GM23338 (cell line): ENCODE data around the gene IFNG-AS1. TPM values are rescaled to one million over a fixed set of nuclear protein-coding genes. Genes with fewer than 3 reads are reported as not detected.

Source experiments
- ATAC-seq: fragments of 200-7000 bp; cut with Tn5 transposase; 3 replicates; pipeline ENCODE4 v1.9.1; 2020
- DNase-seq: peaks from one replicate; pipeline ENCODE4 v3.0.0-alpha.2; 2015; ENCODE audit warnings: low spot score
- H2AFZ ChIP-seq: fragments of 200-600 bp; sonication (generic); 2 replicates; pipeline ENCODE4 v1.8.0; 2016; ENCODE audit warnings: antibody characterized with exemption, mild to moderate bottlenecking, moderate library complexity
- H3F3A ChIP-seq: fragments of 200-600 bp; sonication (generic); replicated peaks from 2 replicates; pipeline ENCODE4 v1.8.0; 2017; ENCODE audit warnings: antibody characterized with exemption, mixed run types, low read depth
- H3K27ac ChIP-seq: fragments of 200-600 bp; sonication (generic); 2 replicates; pipeline ENCODE4 v1.6.1; 2016; ENCODE audit warnings: low read depth
- H3K27me3 ChIP-seq: fragments of 200-600 bp; sonication (generic); 2 replicates; pipeline ENCODE4 v1.8.0; 2016; ENCODE audit warnings: mild to moderate bottlenecking, mixed run types, moderate library complexity; ENCODE audit not compliant: insufficient read depth
- H3K36me3 ChIP-seq: fragments of 200-600 bp; sonication (generic); 2 replicates; pipeline ENCODE4 v1.8.0; 2016; ENCODE audit warnings: mild to moderate bottlenecking; ENCODE audit not compliant: insufficient read depth
- H3K4me1 ChIP-seq: fragments of 200-600 bp; sonication (generic); 2 replicates; pipeline ENCODE4 v1.8.0; 2016; ENCODE audit warnings: mild to moderate bottlenecking, moderate library complexity; ENCODE audit not compliant: insufficient read depth
- H3K4me2 ChIP-seq: fragments of 200-600 bp; sonication (generic); 2 replicates; pipeline ENCODE4 v1.7.1; 2017; ENCODE audit warnings: mixed run types
- H3K4me3 ChIP-seq: fragments of 200-600 bp; sonication (generic); 2 replicates; pipeline ENCODE4 v1.6.1; 2016; ENCODE audit warnings: mixed run types
- H3K79me2 ChIP-seq: fragments of 200-600 bp; sonication (generic); replicated peaks from 2 replicates; pipeline ENCODE4 v1.8.0; 2017; ENCODE audit warnings: mild to moderate bottlenecking; ENCODE audit not compliant: insufficient read depth
- H3K9me2 ChIP-seq: fragments of 200-600 bp; sonication (generic); 2 replicates; pipeline ENCODE4 v1.8.0; 2017; ENCODE audit not compliant: insufficient read depth
- H4K20me1 ChIP-seq: fragments of 200-600 bp; sonication (generic); replicated peaks from 2 replicates; pipeline ENCODE4 v1.8.0; 2017; ENCODE audit warnings: mild to moderate bottlenecking; ENCODE audit not compliant: insufficient read depth
- H3K27ac Mint-ChIP-seq: 2 replicates; pipeline ENCODE4 v1.8.0; 2020; ENCODE audit warnings: inconsistent platforms, mild to moderate bottlenecking, moderate library complexity, mixed read lengths
- H3K27me3 Mint-ChIP-seq: 3 replicates; pipeline ENCODE4 v1.8.0; 2022; ENCODE audit warnings: low read depth, mild to moderate bottlenecking, moderate library complexity, mixed read lengths, inconsistent platforms; ENCODE audit not compliant: insufficient read depth, poor library complexity
- H3K36me3 Mint-ChIP-seq: 3 replicates; pipeline ENCODE4 v1.8.0; 2021; ENCODE audit warnings: low read depth, mild to moderate bottlenecking, inconsistent platforms, moderate library complexity, mixed read lengths
- H3K4me1 Mint-ChIP-seq: 3 replicates; pipeline ENCODE4 v1.8.0; 2020; ENCODE audit warnings: mild to moderate bottlenecking, inconsistent platforms, mixed read lengths
- H3K4me3 Mint-ChIP-seq: 3 replicates; pipeline ENCODE4 v1.8.0; 2021; ENCODE audit warnings: moderate library complexity, mild to moderate bottlenecking, inconsistent platforms, mixed read lengths
- H3K9me3 Mint-ChIP-seq: 3 replicates; pipeline ENCODE4 v1.8.0; 2020; ENCODE audit warnings: moderate library complexity, mild to moderate bottlenecking, inconsistent platforms, mixed read lengths
- CREB1 ChIP-seq: fragments of 250-450 bp; sonication (Bioruptor Pico); IDR thresholded peaks from 2 replicates; pipeline ENCODE4 v1.5.0; 2020; ENCODE audit warnings: low read depth, mild to moderate bottlenecking, moderate library complexity
- EZH2 ChIP-seq: fragments of 200-600 bp; sonication (generic); IDR thresholded peaks from one replicate; pipeline ENCODE4 v1.8.0; 2017; ENCODE audit warnings: antibody characterized with exemption, mild to moderate bottlenecking, low read depth; ENCODE audit not compliant: unreplicated experiment
- EZH2phosphoT487 ChIP-seq: fragments of 200-600 bp; sonication (generic); IDR thresholded peaks from one replicate; pipeline ENCODE4 v1.8.1; 2018; ENCODE audit warnings: antibody characterized with exemption; ENCODE audit not compliant: unreplicated experiment
- JUNB ChIP-seq: IDR thresholded peaks from one replicate; pipeline ENCODE4 v1.6.1; 2016; ENCODE audit warnings: antibody characterized with exemption; ENCODE audit not compliant: unreplicated experiment
- POLR2AphosphoS5 ChIP-seq: IDR thresholded peaks from 2 replicates; pipeline ENCODE4 v1.6.1; 2016; ENCODE audit warnings: antibody characterized with exemption, low read depth
- REST ChIP-seq: IDR thresholded peaks from one replicate; pipeline ENCODE4 v1.6.1; 2018; ENCODE audit warnings: antibody characterized with exemption; ENCODE audit not compliant: unreplicated experiment
- STAT1 ChIP-seq: IDR thresholded peaks from one replicate; pipeline ENCODE4 v1.6.1; 2016; ENCODE audit warnings: antibody characterized with exemption; ENCODE audit not compliant: unreplicated experiment
- ZNF114 ChIP-seq: fragments of 250-450 bp; sonication (Bioruptor Pico); IDR thresholded peaks from 2 replicates; pipeline ENCODE4 v1.5.0; 2020; ENCODE audit warnings: mild to moderate bottlenecking, moderate library complexity
- ZNF331 ChIP-seq: fragments of 250-450 bp; sonication (Bioruptor Pico); IDR thresholded peaks from 2 replicates; pipeline ENCODE4 v1.5.0; 2020; ENCODE audit warnings: low read depth, mild to moderate bottlenecking, moderate library complexity
- ZNF462 ChIP-seq: fragments of 250-450 bp; sonication (Bioruptor Pico); IDR thresholded peaks from 2 replicates; pipeline ENCODE4 v1.5.0; 2020; ENCODE audit warnings: mild to moderate bottlenecking, moderate library complexity
- polyA plus RNA-seq: library from polyadenylated mRNA; unstranded; fragments of >200 nt; fragmentation: Nextera tagmentation; extraction: Ambion mirVana; gene quantifications from 2 replicates; pipeline ENCODE4 v1.2.1, GENCODE V29; 2016
- total RNA-seq: library from RNA; depleted of rRNA; stranded (reverse); fragments of >200 nt; shearing (Covaris generic); gene quantifications from 2 replicates; pipeline ENCODE4 v1.2.3, GENCODE V29; 2014
- TF ChIP-seq, protein P1 (sequence below): IDR thresholded peaks from 2 replicates; pipeline ENCODE4 v1.6.1; 2016; ENCODE audit warnings: antibody characterized with exemption
- TF ChIP-seq, protein P2 (sequence below), 2 experiments: fragments of 200-600 bp in 1 of 2; sonication (generic) in 1 of 2; conservative IDR thresholded peaks; 2 replicates each; pipeline versions ENCODE4 v1.5.1 to v1.6.1; 2016 to 2017; ENCODE audit warnings: antibody characterized with exemption in 2 of 2, low read depth in 2 of 2, mild to moderate bottlenecking in 2 of 2, moderate library complexity in 1 of 2

Gene IFNG-AS1
- total and polyA plus RNA-seq, 2 experiments from 2014 or later = not detected

DNA sequence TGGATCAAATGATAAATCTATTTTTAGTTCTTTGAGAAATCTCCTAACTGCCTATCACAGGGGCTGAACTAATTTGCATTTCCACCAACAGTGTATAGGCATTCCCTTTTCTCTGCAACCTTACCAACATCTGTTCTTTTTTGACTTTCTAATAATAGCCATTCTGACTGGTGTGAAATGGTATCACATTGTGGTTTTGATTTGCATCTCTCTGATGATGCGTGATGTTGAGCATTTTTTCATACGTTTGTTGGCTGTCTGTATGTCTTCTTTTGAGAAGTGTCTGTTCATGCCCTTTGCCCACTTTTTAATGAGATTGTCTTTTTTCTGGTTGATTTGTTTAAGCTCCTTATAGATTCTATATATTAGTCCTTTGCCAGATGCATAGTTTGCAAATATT lies 67.1 kb downstream of the IFNG-AS1 start:
- no peaks in the 10 kb centered on the region for H3K4me1 Mint-ChIP-seq
- TF ChIP-seq CREB1 (CRISPR knock-in tag) (no peak), EZH2phosphoT487 (no peak), EZH2 (no peak), REST (no peak), POLR2AphosphoS5 (no peak), JUNB (no peak), STAT1 (no peak), ZNF331 (no peak), ZNF114 (CRISPR knock-in tag) (no peak), ZNF462 (no peak)
- TF ChIP-seq, protein P1, sequence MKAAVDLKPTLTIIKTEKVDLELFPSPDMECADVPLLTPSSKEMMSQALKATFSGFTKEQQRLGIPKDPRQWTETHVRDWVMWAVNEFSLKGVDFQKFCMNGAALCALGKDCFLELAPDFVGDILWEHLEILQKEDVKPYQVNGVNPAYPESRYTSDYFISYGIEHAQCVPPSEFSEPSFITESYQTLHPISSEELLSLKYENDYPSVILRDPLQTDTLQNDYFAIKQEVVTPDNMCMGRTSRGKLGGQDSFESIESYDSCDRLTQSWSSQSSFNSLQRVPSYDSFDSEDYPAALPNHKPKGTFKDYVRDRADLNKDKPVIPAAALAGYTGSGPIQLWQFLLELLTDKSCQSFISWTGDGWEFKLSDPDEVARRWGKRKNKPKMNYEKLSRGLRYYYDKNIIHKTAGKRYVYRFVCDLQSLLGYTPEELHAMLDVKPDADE = no peak
- TF ChIP-seq, protein P2, sequence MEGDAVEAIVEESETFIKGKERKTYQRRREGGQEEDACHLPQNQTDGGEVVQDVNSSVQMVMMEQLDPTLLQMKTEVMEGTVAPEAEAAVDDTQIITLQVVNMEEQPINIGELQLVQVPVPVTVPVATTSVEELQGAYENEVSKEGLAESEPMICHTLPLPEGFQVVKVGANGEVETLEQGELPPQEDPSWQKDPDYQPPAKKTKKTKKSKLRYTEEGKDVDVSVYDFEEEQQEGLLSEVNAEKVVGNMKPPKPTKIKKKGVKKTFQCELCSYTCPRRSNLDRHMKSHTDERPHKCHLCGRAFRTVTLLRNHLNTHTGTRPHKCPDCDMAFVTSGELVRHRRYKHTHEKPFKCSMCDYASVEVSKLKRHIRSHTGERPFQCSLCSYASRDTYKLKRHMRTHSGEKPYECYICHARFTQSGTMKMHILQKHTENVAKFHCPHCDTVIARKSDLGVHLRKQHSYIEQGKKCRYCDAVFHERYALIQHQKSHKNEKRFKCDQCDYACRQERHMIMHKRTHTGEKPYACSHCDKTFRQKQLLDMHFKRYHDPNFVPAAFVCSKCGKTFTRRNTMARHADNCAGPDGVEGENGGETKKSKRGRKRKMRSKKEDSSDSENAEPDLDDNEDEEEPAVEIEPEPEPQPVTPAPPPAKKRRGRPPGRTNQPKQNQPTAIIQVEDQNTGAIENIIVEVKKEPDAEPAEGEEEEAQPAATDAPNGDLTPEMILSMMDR (conservative IDR thresholded peaks at IDR 0.05; ENCODE audit: low read depth in 2 of 2) = no peak
- no peak overlapping the region for H3K4me3 Mint-ChIP-seq
- Histone ChIP-seq H3K4me1 (no peaks in the 10 kb centered on the region), H3K4me3 (no peak overlapping the region), H4K20me1 (no peaks in the 10 kb centered on the region), H3K27ac (no peak overlapping the region), H3F3A (no peaks in the 10 kb centered on the region), H2AFZ (no peak overlapping the region), H3K79me2 (no peaks in the 10 kb centered on the region), H3K36me3 (peaks cover 4% of the 10 kb centered on the region; the same call in 1 of the 2 replicates), H3K9me2 (peaks cover 2% of the 10 kb centered on the region; the same call in 1 of the 2 replicates), H3K4me2 (no peak overlapping the region), H3K27me3 (no peaks in the 10 kb centered on the region)
- H3K27me3 Mint-ChIP-seq = no peaks in the 10 kb centered on the region
- peaks cover 3% of the 10 kb centered on the region; the same call in 2 of the 3 replicates for H3K36me3 Mint-ChIP-seq
- ATAC-seq (no peak), DNase-seq (no peak)
- H3K27ac Mint-ChIP-seq = no peak overlapping the region
- H3K9me3 Mint-ChIP-seq = peaks cover 29% of the 10 kb centered on the region
